OCI-M1 (cell line): Measurements from ENCODE around the gene SBF2.
"Not testable (repeated sequence)": the region's sequence is repeated elsewhere in the genome, so short reads cannot be mapped to it uniquely, and the experiment has no call there.

Experiments
- DNase-seq: peaks from one replicate; lab custom pipeline; 2025; lab: John Stamatoyannopoulos, UW

The SBF2 gene

GRCh38 chr11:10265936-10266335 lies 28.1 kb downstream of the SBF2 start:
- no peak for DNase-seq

DNA sequence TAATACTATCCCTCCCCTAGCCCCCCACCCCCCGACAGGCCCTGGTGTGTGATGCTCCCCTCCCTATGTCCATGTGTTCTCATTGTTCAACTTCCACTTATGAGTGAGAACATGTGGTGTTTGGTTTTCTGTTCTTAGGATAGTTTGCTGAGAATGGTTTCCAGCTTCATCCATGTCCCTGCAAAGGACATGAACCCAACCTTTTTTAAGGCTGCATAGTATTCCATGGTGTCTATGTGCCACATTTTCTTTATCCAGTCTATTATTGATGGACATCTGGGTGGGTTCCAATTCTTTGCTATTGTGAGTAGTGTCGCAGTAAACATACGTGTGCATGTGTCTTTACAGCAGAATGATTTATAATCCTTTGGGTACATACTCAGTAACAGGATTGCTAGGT lies 29.3 kb downstream of the SBF2 start:
- not testable (repeated sequence) for DNase-seq

DNA sequence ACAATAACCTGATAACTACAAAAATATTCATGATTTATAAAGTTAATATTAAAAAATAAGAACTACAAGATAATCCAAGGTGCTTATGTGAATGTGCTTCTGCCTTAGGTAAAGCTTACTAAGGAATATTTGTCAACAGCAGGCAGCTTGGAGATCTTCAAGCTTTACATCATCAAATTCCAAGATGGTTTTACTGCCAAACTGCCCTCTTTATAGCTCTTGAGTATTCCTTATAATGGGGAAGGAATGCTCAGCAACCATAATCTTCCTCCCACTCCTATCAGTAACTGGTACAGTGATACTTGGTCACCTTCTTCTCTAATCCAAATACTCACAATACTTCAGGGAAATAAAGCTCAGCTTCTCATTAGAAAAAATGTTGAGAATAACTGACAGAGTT lies 30.1 kb downstream of the SBF2 start:
- no peak for DNase-seq

GRCh38 chr11:10261821-10262220 lies 32.2 kb downstream of the SBF2 start:
- DNase-seq: no peak

DNA sequence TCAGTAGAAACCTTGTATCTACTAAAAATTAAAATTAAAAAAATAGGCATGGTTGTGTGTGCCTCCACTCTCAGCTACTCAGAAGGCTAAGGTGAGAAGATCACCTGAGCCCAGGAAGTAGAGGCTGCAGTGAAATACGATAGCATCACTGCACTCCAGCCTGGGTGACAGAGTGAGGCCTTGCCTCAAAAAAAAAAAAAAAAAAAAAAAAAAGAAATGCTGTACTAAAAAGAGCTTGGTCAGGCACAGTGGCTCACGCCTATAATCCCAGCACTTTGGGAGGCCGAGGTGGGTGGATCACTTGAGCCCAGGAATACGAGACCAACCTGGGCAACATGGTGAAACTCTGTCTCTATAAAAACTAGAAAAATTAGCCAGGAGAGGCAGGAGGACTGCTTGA lies 36.5 kb downstream of the SBF2 start:
- no peak for DNase-seq

- no peak for DNase-seq
These were observed 38.5 kb downstream of the SBF2 start for GRCh38 chr11:10255388-10256125.

DNA sequence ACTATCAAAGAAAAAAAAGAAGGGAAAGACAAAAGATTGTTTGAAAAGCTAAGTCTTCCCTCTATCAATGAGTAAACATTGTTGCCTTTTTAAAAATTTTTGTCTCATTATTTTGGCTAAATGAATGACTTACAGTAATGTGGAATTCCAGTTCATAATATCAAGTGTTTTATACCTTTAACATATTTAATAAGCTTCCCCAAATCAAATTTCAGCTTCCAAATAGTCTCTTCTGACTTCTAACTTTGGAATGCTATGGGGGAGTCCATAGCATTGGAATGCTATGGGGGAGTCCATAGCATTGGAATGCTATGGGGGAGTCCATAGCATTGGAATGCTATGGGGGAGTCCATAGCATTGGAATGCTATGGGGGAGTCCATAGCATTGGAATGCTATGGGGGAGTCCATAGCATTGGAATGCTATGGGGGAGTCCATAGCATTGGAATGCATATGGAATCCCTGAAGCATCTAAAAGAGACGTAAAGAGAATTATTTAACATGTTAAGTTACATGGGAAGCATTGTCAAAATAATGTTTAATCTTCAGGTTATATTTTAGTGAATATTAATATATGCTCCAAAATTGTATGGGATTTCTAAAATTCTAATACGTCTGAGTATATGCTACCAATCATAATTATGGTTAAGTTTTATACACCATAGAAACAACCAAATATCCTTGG lies 44.4 kb downstream of the SBF2 start:
- DNase-seq: not testable (repeated sequence)

GRCh38 chr11:10247011-10247410 lies 47.0 kb downstream of the SBF2 start:
- no peak for DNase-seq

- no peak for DNase-seq
These were observed 50.0 kb downstream of the SBF2 start for GRCh38 chr11:10243896-10244575.

DNA sequence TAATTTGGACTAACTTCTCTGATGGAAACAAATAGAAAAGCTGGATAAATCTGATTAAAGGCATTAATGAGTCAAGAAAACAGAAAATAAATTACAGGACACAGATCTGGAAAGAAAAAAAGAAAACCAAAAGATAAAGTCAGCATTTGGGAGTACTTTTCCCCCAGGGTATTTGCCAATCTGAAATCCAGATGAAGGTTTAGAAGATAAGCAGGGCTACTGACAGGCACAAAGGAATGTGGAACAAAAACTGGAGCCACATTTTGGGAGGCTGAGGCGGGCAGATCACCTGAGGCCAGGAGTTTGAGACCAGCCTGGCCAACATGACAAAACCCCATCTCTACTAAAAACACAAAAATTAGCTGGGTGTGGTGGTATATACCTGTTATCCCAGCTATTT lies 57.2 kb downstream of the SBF2 start:
- no peak for DNase-seq

DNA sequence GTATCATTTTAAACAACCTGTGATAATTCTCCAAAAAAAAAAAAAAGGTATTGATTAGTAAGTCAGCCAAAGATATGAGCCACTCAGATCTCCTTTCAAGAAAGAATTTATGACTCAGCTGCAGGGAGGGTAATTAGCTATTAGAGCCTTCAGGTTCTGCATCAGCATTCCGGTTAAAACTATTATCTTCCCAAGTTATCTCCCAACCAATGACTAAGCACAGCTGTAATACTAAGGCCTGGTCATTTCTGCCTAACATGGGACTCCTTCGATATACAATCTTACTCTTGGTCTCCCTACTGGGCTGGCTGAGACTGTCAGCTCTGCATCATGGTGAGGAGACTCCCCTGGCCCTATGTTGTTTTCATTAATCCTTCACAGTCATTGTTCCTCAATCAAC lies 60.4 kb downstream of the SBF2 start:
- no peak for DNase-seq

DNA sequence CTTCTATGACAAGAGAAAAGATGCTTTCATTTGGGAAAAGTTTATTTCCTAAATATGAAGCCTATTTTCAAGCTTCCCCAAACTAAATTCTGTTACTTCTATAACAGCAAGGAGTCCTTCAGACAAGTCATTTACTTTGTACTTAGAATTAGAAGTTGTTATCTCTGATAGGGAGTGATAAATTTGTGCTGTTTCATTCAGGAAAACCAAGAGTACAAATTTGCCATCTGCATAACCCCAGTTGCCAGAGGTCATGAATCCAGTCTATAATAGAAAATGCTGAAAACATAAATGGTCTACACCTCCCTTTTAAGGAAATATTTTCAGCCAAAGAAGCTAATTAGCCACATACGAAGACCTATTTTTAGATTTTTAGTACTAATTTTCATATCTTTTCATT lies 61.3 kb downstream of the SBF2 start:
- DNase-seq: no peak

GRCh38 chr11:10231803-10232202 lies 62.2 kb downstream of the SBF2 start:
- not testable (repeated sequence) for DNase-seq

DNA sequence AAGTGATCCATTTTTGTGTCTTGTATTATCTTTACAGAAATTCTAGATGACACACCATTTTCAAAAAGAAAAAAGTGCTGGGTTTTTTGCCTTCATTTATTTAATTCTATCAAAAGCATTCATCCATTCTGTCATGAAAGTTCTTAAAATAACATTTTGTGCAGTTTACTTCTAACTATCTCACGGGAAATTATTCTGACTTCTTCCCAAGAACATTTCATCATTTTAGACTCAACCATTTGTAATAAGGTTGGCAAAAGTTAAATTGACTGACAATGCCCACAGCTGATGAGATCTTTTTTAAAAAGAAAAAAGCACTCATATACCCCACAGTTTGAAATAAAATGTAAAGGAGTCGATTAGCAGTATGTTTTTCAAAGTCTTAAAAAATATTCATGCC lies 68.5 kb downstream of the SBF2 start:
- DNase-seq: no peak

DNA sequence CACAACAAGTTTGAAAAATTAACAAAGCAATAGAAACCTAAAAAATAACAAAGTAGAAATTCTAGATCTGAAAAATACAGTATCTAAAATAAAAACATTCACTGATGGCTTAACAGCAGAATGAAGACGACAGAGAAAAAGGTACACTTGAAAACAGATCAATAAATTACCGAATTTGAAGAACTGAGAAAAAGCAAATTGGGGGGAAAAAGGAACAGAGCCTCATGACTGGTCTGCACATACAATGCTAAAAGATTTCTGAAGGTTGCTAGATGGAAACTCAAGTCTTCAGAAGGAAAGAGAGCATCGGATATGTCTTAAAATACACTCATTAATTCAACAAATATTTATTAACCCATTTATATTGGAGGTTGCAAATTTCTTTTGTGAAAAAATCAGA lies 71.6 kb downstream of the SBF2 start:
- no peak for DNase-seq

DNA sequence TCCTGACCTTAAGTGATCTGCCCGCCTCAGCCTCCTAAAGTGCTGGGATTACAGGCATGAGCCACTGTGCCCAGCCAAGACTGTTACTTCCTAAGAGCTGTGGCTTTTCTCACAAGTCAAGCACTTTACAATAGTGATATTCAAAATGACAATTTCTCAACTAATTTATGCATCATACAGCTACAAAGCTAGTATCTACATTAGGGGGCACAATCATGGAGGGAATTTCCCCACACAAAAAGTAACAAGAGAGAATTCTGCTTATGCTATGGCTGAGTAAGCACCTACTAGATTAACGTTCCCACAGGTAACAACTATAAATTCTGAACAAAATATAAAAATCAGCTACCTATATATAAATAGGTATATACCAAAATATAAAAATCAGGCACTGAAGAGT lies 72.7 kb downstream of the SBF2 start:
- no peak for DNase-seq

DNA sequence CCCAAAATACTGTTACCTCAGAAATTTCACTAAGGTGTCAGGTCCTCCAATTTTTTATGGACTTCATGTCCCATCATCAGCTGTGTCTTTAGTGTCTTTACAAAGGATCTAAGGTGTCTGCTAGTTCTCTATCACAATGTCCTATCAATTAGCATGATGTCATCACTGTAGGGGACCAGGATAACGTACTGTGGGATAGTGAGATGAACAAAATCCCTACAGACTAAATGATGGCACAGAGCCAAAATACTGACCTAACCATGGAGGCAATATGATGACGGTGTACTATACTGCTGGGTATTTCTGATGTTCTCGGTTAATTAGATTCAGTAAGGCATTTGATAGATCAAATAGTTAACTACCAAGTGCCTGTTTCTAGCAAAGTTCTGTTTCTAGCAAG lies 82.5 kb downstream of the SBF2 start:
- no peak for DNase-seq

DNA sequence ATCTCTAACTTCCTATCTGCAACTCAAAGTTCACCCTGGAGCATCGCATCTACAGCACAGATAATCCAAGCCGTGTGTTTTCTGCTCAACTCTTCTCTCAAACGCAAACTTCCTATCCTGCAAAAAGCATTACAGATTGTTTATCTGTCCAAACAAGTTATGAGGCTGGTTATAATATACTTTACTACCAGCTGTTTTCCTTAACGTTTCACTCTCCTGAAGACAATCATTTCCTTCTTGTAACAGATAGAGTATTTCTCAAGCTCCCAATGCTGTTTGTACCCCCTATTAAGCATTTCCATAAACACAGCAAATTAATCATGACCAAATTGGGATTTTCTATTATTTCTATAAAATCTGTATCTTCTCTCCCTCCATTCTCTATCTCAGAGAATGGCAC lies 84.7 kb downstream of the SBF2 start:
- DNase-seq: no peak

GRCh38 chr11:10208131-10208575 lies 85.9 kb downstream of the SBF2 start:
- peak; percentile 71 for DNase-seq

DNA sequence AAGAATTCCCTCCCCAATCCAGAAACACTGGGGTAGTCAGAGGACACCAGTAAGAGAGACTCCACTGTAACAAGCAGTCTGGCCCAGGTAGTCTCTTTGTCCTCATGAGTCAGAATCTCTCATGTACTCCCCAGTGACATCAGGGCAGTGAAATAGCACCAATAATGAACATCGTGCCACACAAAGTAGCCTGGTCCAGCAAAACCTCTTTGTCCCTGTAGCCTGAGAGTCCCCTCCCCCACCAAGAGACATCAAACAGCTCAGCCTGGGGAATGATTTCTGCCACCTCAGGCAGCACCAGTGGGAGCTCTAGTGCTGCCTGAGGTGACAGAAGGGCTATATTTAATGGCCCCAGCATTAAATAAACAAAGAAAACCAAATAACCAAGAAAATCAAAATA lies 88.1 kb downstream of the SBF2 start:
- DNase-seq: no peak

GRCh38 chr11:10204021-10204420 lies 90.0 kb downstream of the SBF2 start:
- no peak for DNase-seq

DNA sequence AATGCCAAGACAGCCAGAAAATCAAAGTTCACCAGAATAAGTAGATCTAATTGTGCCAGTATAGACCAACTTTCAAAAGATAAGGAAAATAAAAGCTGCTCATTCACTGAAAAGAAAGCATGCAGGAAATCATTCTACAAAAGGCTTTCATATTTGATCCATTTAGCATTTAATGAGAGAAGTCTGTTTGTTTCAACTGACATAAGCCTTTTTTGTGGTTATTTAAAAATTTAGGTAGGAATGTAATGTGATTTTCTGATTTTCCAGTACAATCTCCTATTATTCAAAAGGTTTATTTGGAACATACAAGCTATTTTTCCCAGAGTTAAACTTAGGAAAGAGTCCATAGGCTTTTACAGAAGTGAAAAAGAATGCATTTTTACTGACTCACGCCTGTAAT lies 92.7 kb downstream of the SBF2 start:
- DNase-seq: no peak

- no peak for DNase-seq
These were observed 96.9 kb downstream of the SBF2 start for GRCh38 chr11:10197091-10197490.
